SK-N-MC (cell line): ENCODE data around the gene DPPA4.

Experiments
- EZH2 ChIP-seq: fragments of 200-600 bp; sonication (generic); IDR thresholded peaks from one replicate; pipeline ENCODE4 v1.6.1; 2017; ENCODE audit warnings: antibody characterized with exemption
- POLR2AphosphoS5 ChIP-seq: IDR thresholded peaks from 2 replicates; pipeline ENCODE4 v1.6.1; 2012; ENCODE audit warnings: mild to moderate bottlenecking, low read depth, low read length, borderline replicate concordance

DNA sequence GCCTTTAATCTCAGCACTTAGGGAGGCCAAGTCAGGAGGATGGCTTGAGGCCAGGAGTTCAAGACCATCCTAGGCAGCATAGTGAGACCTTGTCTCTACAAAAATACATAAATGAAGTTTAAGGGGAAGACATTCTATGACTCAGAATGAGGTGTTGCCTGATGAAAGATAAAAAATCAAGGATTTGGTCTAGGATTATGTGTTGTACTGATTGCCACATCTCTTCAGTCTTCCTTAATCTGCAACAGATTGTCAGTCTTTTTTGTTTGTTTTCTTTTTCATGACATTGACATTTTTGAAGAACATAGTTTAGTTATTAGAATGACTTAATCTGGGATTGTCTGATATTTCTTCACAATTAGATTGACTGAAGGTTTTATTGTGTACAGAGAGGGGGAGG lies 26.3 kb upstream of the DPPA4 start:
- TF ChIP-seq POLR2AphosphoS5 (no peak), EZH2 (no peak)
